ENCODE results near the gene CCDC180.
"Not testable (repeated sequence)": the region's sequence is repeated elsewhere in the genome, so short reads cannot be mapped to it uniquely, and the experiment has no call there.

CCDC180 gene

DNA sequence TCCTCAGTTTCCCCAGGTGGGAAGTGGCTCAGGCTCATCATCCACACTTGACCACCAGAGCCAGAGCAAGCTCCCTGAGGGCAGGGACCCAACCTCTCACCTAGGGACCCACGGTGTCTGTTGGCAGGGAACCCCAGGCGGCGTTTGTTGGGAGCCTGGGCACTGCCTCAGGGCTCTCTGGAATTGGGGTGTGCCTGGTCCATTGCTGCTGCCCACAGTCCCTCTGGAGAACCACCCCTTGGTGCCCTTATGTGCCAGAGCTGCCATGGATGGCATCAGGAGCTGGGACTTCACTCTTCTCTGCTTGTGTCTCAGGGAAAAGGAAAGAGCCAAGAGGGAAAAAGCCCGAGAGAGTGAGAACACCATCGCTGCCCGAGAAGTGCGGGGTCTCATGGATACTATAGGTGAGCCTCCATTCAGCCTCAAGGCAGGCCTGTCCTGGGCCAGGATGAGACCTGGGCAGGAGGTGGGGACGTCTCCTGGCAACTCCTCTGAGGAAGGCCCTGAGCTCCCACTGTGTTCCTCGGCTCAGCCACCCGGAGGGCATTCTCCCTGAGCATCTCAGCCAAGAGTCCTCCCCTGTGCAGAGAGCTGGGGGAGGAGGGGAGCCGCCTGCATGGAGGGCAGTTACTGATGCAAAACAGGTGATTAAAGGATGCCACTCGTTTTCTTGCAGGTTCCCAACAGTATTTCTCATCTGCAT, 4.5 kb downstream of the CCDC180 start:
- DNase-seq (ENCODE audit: low spot score): no peak

DNA sequence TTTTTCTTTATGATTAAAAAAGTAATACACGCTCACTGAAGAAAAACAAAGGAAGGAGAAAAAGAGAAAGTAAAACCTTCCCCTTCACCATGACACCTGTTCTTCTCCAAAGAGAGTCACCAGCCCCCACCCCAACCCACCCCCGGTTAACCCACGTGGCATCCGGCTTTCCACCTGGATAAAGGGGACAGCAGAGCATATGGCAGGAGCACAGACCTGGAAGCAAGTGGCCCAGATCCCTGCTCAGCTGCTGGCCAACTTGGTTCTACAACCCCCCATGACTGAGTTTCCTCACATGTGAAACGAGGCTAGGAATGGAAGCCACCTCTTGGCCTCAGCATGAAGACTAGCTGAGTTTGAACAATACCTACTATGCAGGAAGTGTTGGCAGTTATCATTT, 5.1 kb downstream of the CCDC180 start:
- DNase-seq (ENCODE audit: low spot score): no peak

GRCh38 chr9:97313243-97313642, 5.8 kb downstream of the CCDC180 start:
- no peak for DNase-seq (ENCODE audit: low spot score)

DNA sequence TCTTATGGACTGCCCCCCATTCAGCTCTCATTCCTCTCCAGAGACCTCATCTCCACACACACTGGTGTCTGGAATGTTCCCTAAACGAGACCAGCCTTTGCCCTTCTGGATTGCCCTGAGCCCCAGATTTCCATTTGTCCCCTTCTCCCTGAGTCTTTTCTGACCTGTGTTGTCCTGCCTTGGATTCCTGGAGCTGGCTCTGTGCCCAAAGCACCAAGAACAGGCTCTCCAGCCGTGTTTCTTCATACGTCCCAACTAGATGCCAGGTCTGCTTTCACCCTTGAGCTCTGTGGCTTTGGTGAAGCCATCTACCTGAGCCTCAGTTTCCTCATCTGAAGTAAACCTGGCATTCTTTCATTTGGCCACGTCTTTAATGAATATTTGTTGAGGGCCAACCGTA, 6.3 kb downstream of the CCDC180 start:
- no peak for DNase-seq (ENCODE audit: low spot score)

GRCh38 chr9:97314503-97314902, 7.0 kb downstream of the CCDC180 start:
- no peak for DNase-seq (ENCODE audit: low spot score)

DNA sequence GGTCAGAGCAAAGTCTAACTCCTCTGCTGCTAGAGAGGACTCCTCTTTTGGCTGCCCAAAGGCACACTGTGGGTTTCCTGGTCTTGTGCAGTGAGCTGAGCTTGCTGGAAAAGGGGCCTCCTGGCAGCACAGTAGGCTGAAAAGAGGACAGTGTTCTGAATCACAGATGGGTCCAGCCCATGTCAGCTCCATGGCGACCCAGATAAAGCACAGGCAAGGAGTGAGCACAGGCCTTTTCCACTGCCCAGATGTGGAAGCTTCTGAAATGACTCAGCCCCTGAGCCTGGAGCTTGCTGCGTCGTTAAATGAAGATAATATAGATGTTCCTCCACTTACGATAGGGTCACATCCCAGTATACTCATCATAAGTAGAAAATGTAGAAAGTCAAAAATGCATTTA, 8.1 kb downstream of the CCDC180 start:
- DNase-seq (ENCODE audit: low spot score): no peak

DNA sequence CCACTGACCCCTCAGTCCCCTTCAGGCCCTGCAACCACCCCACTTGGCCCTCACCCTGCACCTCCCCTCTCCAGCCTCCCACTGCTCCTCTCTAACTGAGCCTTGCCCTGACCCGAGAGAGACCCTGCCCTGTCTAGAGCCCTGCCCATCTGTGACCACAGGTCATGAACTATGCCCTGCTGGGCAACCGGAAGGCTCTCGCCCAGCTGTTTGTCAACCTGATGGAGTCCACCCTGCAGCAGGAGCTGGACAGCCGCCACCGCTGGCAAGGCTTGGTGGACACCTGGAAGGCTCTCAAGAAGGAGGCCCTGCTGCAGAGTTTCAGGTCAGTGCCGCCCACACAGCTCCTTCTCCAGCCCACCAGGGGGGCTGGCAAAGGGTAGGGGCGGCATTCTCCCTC, 9.4 kb downstream of the CCDC180 start:
- DNase-seq (ENCODE audit: low spot score): no peak

GRCh38 chr9:97318433-97318832, 11.0 kb downstream of the CCDC180 start:
- no peak for DNase-seq (ENCODE audit: low spot score)

DNA sequence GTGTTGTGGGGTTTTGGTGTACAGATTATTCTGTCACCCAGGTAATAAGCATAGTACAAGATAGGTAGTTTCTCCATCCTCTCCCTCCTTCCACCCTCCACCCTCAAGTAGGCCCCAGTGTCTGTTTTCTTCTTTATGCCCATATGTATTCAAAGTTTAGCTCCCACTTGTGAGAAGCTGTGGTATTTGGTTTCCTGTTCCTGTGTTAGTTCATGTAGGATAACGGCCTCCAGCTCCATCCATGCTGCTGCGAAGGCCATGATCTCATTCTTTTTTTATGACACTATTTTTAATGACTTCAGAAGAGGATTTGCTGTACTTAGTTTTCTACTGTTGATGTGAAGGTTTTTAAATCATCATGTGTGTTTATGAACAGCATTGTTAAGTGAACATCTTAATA, 11.9 kb downstream of the CCDC180 start:
- DNase-seq (ENCODE audit: low spot score): no peak

- DNase-seq (ENCODE audit: low spot score): no peak
Observed at GRCh38 chr9:97320080-97320642, 12.7 kb downstream of the CCDC180 start.

DNA sequence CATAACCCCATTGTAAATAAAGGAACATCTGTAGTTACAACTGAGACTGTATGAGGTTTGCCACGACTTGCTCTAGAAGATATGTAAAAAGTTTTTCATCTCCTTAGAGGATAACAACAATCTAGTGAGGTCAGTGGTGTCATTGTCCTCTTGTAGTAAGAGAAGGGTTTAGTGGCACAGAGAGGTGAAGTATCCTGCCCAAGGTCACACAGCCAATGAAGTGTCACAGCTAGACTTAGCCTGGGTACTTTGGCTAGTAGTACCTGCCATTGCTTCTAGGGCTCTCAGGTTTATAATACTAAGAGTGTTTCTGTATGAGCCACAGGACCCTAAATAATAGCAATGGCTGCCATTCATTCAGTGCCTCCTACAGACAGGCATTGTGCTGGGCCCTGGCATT, 13.8 kb downstream of the CCDC180 start:
- DNase-seq (ENCODE audit: low spot score): no peak

GRCh38 chr9:97321691-97322090, 14.2 kb downstream of the CCDC180 start:
- no peak for DNase-seq (ENCODE audit: low spot score)

- no peak for DNase-seq (ENCODE audit: low spot score)
Observed at GRCh38 chr9:97322105-97322504, 14.6 kb downstream of the CCDC180 start.

- no peak for DNase-seq (ENCODE audit: low spot score)
Observed at GRCh38 chr9:97324954-97325353, 17.5 kb downstream of the CCDC180 start.

- no peak for DNase-seq (ENCODE audit: low spot score)
Observed at GRCh38 chr9:97327562-97327961, 20.1 kb downstream of the CCDC180 start.

- DNase-seq (ENCODE audit: low spot score): no peak
Observed at GRCh38 chr9:97332993-97333392, 25.5 kb downstream of the CCDC180 start.

GRCh38 chr9:97335622-97336021, 28.2 kb downstream of the CCDC180 start:
- DNase-seq (ENCODE audit: low spot score): not testable (repeated sequence)

DNA sequence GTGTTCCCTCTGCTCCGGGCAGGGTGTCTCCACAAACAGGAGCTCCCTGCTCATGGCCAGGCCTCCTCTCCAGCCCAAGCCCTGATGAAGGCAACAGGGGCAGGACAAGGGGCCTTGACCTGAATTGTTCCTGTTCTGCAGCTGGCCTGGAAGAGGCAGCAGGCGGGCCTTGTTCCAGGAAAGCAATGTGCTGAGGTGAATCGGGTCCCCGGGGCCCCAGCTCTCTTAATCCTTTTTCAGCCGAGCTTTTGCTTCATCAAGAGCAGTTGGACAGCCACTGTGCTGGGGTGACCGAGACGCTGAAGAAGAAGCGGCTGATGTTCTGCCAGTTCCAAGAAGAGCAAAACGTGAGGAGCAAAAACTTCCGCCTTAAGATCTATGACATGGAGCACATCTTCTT, 41.4 kb downstream of the CCDC180 start:
- DNase-seq (ENCODE audit: low spot score): no peak

- DNase-seq (ENCODE audit: low spot score): no peak
Observed at GRCh38 chr9:97349400-97349799, 41.9 kb downstream of the CCDC180 start.

- no peak for DNase-seq (ENCODE audit: low spot score)
Observed at GRCh38 chr9:97354637-97355036, 47.2 kb downstream of the CCDC180 start.

- no peak for DNase-seq (ENCODE audit: low spot score)
Observed at GRCh38 chr9:97357056-97357455, 49.6 kb downstream of the CCDC180 start.

Data from activated CD4-positive, alpha-beta T cell treated with anti-CD3 and anti-CD28 coated beads, Interleukin-2, Interleukin-4, amounts not matched to agents 100 ng/mL and 50 ng/mL, durations not matched to agents 16 hours and 8 hours (primary cell).